BE2C (cell line): ENCODE results near the gene UNKL.

Source experiments
- DNase-seq: peaks from one replicate; pipeline ENCODE4 v3.0.0-alpha.2; 2020
- H3K27me3 ChIP-seq: fragments of 250-450 bp; sonication (Bioruptor Pico); 2 replicates; pipeline ENCODE4 v1.5.1; 2020; ENCODE audit warnings: mild to moderate bottlenecking
- H3K36me3 ChIP-seq: fragments of 250-450 bp; sonication (Bioruptor Pico); 2 replicates; pipeline ENCODE4 v1.5.1; 2020; ENCODE audit warnings: mild to moderate bottlenecking
- H3K4me1 ChIP-seq: fragments of 250-450 bp; sonication (Bioruptor Pico); 2 replicates; pipeline ENCODE4 v1.5.1; 2020
- H3K4me3 ChIP-seq: 2 replicates; pipeline ENCODE4 v1.5.1; 2011; ENCODE audit warnings: low read depth, low read length
- H3K9me3 ChIP-seq: fragments of 250-450 bp; sonication (Bioruptor Pico); 2 replicates; pipeline ENCODE4 v1.5.1; 2020
- TF ChIP-seq, protein P1 (sequence below): IDR thresholded peaks from 2 replicates; pipeline ENCODE4 v1.5.1; 2012; ENCODE audit warnings: mild to moderate bottlenecking, low read depth, low read length

The UNKL gene

DNA sequence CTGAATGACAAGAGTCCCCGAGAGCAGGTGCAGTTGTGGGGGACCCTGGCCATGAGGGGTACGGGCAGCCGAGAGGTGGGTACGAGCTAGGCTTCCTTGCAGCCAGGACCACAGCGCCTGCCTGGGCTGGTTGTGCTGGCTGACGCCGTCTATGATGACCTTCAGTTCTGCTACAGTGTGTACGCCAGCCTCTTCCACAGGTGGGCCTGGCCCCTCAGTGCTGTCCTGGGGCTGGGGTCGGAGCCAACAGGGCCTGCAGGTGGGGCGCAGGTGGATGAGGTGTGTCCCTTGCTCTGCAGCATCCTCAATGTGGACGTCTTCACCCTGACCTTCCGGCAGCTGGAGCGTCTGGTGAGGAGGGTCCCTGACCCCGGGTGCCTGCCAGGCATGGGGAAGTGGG is 70.0 kb downstream of the UNKL start:
- Histone ChIP-seq H3K9me3 (no peaks in the 10 kb centered on the region), H3K4me3 (no peak overlapping the region), H3K27me3 (peaks cover 34% of the 10 kb centered on the region), H3K36me3 (peaks cover 7% of the 10 kb centered on the region), H3K4me1 (peaks cover 8% of the 10 kb centered on the region)
- DNase-seq, result no peak
- TF ChIP-seq, protein P1, sequence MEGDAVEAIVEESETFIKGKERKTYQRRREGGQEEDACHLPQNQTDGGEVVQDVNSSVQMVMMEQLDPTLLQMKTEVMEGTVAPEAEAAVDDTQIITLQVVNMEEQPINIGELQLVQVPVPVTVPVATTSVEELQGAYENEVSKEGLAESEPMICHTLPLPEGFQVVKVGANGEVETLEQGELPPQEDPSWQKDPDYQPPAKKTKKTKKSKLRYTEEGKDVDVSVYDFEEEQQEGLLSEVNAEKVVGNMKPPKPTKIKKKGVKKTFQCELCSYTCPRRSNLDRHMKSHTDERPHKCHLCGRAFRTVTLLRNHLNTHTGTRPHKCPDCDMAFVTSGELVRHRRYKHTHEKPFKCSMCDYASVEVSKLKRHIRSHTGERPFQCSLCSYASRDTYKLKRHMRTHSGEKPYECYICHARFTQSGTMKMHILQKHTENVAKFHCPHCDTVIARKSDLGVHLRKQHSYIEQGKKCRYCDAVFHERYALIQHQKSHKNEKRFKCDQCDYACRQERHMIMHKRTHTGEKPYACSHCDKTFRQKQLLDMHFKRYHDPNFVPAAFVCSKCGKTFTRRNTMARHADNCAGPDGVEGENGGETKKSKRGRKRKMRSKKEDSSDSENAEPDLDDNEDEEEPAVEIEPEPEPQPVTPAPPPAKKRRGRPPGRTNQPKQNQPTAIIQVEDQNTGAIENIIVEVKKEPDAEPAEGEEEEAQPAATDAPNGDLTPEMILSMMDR, result no peak

DNA sequence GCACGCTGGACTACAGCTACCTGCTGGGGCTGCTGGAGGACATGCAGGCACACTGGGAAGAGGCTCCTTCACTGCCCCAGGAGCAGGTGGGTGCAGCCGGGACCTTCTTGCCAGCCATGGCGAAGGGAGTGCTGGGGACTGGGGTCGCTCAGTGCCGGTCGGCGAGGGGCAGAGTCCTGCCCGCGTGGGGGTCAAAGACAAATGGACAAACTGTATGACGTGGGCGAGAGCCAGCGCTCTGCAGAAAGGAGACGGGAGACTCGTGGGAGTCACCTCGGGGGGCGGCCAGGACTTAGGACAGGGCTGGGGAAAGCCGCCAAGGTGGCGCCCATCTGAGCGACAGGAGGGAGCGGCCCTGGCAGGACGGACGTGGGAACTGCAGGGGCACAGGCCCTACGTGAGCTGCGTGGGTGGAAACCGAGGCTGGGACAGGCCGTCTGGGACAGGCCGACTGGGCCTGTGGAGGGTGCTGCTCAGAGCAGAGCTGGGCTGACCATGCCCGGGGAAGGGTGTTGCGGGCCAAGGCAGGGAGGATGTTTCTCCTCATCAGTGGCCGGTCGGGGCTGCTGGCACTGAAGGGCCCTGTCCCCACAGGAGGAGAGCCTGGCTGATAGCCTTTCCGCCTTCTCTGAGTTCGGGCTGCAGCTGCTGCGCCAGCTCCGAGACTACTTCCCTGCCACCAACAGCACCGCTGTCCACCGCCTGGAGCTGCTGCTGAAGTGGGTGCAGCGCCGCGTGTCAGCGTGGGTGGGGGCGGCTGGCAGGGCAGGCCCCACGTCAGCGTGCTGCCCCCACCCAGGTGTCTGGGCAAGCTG is 70.9 kb downstream of the UNKL start:
- Histone ChIP-seq H3K4me1 (peaks cover 8% of the 10 kb centered on the region), H3K27me3 (peaks cover 40% of the 10 kb centered on the region), H3K4me3 (0 out of 2 replicates have a peak overlapping the region, but pooled peaks have one; percentile 15), H3K36me3 (peaks cover 3% of the 10 kb centered on the region; the same call in 1 of the 2 replicates), H3K9me3 (no peaks in the 10 kb centered on the region)
- DNase-seq, result no peak
- TF ChIP-seq, protein P1, result no peak

DNA sequence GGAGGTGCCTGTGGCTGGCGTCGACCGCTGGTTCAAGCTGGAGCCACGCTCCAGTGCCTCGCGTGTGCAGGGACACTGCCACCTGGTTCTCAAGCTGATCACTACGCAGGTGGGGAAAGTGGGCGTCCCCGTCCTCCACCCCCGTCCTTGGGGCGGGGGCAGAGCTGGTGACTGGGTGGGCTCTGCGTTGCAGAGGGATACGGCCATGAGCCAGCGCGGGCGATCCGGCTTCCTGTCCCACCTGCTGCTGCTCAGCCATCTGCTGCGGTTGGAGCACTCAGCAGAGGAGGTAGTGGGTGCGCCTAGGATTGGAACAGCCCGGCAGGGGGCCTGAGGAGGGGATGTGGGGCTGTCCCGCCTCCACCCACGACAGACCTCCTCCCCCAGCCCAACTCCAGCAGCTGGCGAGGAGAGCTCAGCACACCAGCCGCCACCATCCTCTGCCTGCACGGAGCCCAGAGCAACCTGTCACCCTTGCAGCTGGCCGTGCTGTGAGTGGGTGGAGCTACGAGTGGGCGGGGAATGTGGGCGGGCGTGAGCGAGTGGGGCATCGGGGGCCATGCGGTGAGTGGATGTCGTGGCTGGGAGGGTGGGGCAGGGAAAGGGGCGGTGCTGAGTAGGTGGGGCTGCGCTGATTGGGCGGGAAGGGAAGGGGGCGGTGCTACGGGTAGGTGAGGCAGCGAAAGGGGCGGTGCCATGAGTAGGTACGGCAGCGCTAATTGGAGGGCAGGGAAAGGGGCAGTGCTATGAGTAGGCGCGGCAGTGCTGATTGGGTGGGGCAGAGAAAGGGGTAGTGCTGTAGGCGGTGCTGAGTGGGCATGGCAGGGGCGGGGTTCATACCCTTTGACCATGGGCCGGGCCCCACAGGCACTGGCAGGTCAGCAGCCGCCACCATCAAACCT is 71.7 kb downstream of the UNKL start:
- DNase-seq, result peak; percentile 99
- peaks cover 8% of the 10 kb centered on the region for H3K4me1 ChIP-seq
- peak overlapping the region; percentile 32 for H3K4me3 ChIP-seq
- TF ChIP-seq, protein P1, result no peak
- H3K36me3 ChIP-seq, result no peaks in the 10 kb centered on the region
- H3K27me3 ChIP-seq, result peaks cover 45% of the 10 kb centered on the region
- H3K9me3 ChIP-seq, result no peaks in the 10 kb centered on the region

DNA sequence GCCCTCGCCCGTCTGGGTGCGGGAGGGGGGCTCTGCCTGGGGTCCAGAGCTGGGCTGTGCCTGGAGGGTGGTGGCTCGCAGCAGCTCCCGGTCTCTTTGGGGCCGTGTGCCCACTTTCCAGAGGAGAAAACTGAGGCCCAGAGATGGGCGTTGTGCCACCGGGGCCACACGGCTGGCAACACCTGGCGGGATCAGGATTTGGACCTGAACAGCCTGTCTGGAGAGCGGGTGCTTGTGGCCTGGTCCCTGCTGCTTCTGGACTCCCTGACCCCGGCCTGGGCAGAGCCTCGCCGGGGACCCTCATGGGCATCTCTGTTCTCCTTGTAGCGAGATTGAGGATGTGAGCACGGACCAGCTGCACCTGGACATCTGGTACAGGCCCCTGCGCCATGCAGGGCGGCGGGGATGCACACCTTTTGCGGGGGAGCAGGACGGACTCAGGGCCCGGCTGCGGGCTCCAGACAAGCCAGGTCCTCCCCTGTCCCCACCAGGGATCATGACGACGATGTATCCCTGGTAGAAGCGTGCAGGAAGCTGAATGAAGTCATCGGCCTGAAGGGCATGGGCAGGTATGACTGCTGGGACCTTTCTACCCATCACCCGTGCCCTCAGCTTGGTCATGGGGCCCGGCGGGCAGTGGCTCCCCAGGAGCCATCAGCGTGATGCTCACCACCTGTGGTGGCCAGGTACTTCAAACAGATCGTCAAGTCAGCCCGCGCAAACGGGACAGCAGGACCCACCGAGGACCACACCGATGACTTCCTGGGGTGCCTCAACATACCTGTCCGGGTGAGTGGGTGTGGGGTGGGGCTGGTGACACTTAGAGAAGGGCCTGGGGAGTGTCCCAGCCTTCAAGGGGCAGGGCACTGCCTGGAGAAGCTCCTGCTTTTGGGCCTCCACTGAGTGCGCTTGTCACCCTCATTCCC is 72.7 kb downstream of the UNKL start:
- TF ChIP-seq, protein P1, result no peak

DNA sequence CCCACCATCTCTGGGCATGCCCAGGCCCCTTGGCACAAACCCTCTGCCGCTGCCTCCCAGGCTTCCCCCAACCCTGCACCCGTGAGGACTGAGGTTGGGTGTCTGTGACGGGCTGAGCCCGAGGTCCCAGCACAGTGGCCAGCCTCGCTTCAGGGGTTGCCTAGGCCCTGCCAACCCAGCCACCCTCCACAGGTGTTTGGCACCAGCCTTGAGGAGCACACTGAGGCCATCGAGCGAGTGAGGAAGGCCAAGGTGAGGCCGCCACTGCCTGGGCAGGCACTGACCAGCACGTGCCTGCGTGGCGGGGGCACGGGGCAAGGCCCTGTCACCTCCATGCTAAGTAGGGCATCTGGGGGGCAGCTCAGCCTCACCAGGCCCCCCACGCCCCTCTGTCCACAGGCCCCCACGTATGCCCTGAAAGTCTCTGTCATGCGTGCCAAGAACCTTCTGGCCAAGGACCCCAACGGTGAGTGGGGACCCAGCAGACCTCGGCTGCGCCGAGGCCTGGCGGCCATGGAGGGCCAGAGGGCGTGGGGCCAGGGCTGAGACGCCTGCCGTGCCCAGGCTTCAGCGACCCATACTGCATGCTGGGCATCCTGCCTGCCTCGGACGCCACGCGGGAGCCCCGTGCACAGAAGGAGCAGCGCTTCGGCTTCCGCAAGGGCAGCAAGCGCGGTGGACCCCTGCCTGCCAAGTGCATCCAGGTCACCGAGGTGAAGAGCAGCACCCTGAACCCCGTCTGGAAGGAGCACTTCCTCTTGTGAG is 73.6 kb downstream of the UNKL start:
- no peaks in the 10 kb centered on the region for H3K9me3 ChIP-seq
- H3K4me3 ChIP-seq, result no peak overlapping the region
- no peak for DNase-seq
- H3K4me1 ChIP-seq, result peaks cover 8% of the 10 kb centered on the region
- H3K36me3 ChIP-seq, result no peaks in the 10 kb centered on the region
- TF ChIP-seq, protein P1, result no peak
- peaks cover 55% of the 10 kb centered on the region for H3K27me3 ChIP-seq

More for the DNA sequence above, 72.7 kb downstream of the UNKL start:
- no peak overlapping the region for H3K4me3 ChIP-seq
- DNase-seq, result no peak
- H3K36me3 ChIP-seq, result no peaks in the 10 kb centered on the region
- H3K9me3 ChIP-seq, result no peaks in the 10 kb centered on the region
- H3K27me3 ChIP-seq, result peaks cover 52% of the 10 kb centered on the region
- H3K4me1 ChIP-seq, result peaks cover 8% of the 10 kb centered on the region
